GM12878 (cell line): ENCODE results near the gene GRN. TPM values are rescaled to one million over a fixed set of nuclear protein-coding genes. Genes with fewer than 3 reads are reported as not detected.

Experiments
- ATF7 ChIP-seq: fragments of 450-650 bp; IDR thresholded peaks from 2 replicates; pipeline ENCODE4 v1.6.1; 2016; ENCODE audit warnings: low read depth, mild to moderate bottlenecking
- HDGF ChIP-seq: fragments of 450-650 bp; IDR thresholded peaks from 2 replicates; pipeline ENCODE4 v1.6.1; 2016; ENCODE audit warnings: antibody characterized with exemption
- MEF2A ChIP-seq: IDR thresholded peaks from 2 replicates; pipeline ENCODE4 v1.6.1; 2011; ENCODE audit warnings: low read depth, mild to moderate bottlenecking, low read length, moderate library complexity; ENCODE audit not compliant: insufficient read depth
- MXI1 ChIP-seq: fragments of 150-350 bp; IDR thresholded peaks from 2 replicates; pipeline ENCODE4 v1.6.1; 2011; ENCODE audit warnings: low read depth, mild to moderate bottlenecking, inconsistent platforms, low read length, improper control_type of control experiment
- SMAD1 ChIP-seq: fragments of 450-650 bp; IDR thresholded peaks from 2 replicates; pipeline ENCODE4 v1.6.1; 2018; ENCODE audit warnings: mild to moderate bottlenecking, low read depth; ENCODE audit not compliant: partially characterized antibody
- SP1 ChIP-seq: IDR thresholded peaks from one replicate; pipeline ENCODE4 v1.6.1; 2011; ENCODE audit warnings: low read depth, low read length
- SUPT20H ChIP-seq: IDR thresholded peaks from 2 replicates; pipeline ENCODE4 v1.6.1; 2011; ENCODE audit warnings: low read depth, mild to moderate bottlenecking, low read length, moderate library complexity, borderline replicate concordance; ENCODE audit not compliant: control insufficient read depth
- ZNF384 ChIP-seq: IDR thresholded peaks from 2 replicates; pipeline ENCODE4 v1.6.1; 2012; ENCODE audit warnings: low read depth, mild to moderate bottlenecking, low read length, improper control_type of control experiment, borderline replicate concordance
- ZZZ3 ChIP-seq: IDR thresholded peaks from 2 replicates; pipeline ENCODE4 v1.6.1; 2011; ENCODE audit warnings: low read depth; ENCODE audit not compliant: control insufficient read depth, insufficient read length
- polyA plus RNA-seq, 11 experiments: library from polyadenylated mRNA; depleted of rRNA in 4 of 11; unstranded in 6 of 11; stranded (reverse) in 5 of 11; fragments of >200 nt; fragmentation: Nextera tagmentation in 4 of 11; fragmentation: Illumina TruSeq in 1 of 11; extraction: Ambion mirVana in 4 of 11; extraction: Trizol in 1 of 11; gene quantifications; 1 replicate in 1 of 11; 2 replicates in 10 of 11; pipeline versions ENCODE4 v1.2.1 to v1.2.3, GENCODE V29; 2011 to 2016; ENCODE audit warnings: inconsistent platforms in 2 of 11, missing spikeins in 2 of 11, low read depth in 1 of 11
- total RNA-seq, 4 experiments: library from RNA; depleted of rRNA in 3 of 4; stranded (reverse); fragments of >200 nt in 3 of 4; fragmentation: Illumina TruSeq in 1 of 4; extraction: Trizol in 1 of 4; gene quantifications; 2 replicates each; pipeline versions ENCODE4 v1.2.1 to v1.2.3, GENCODE V29; 2013 to 2021
- TF ChIP-seq, protein P1 (sequence below): IDR thresholded peaks from 2 replicates; pipeline ENCODE4 v1.6.1; 2011; ENCODE audit warnings: borderline replicate concordance, low read depth, mild to moderate bottlenecking, moderate library complexity, low read length; ENCODE audit not compliant: insufficient read depth, poor library complexity, severe bottlenecking
- TF ChIP-seq, protein P2 (sequence below): fragments of 150-350 bp; IDR thresholded peaks from 2 replicates; pipeline ENCODE4 v1.6.1; 2014; ENCODE audit warnings: mild to moderate bottlenecking, low read depth, low read length

The GRN gene
- total and polyA plus RNA-seq, 10 of the 15 experiments (the other 5 are each of a cell fraction or from before 2014, with no cell fraction given) = 22.3 to 389 (median 139) TPM

DNA sequence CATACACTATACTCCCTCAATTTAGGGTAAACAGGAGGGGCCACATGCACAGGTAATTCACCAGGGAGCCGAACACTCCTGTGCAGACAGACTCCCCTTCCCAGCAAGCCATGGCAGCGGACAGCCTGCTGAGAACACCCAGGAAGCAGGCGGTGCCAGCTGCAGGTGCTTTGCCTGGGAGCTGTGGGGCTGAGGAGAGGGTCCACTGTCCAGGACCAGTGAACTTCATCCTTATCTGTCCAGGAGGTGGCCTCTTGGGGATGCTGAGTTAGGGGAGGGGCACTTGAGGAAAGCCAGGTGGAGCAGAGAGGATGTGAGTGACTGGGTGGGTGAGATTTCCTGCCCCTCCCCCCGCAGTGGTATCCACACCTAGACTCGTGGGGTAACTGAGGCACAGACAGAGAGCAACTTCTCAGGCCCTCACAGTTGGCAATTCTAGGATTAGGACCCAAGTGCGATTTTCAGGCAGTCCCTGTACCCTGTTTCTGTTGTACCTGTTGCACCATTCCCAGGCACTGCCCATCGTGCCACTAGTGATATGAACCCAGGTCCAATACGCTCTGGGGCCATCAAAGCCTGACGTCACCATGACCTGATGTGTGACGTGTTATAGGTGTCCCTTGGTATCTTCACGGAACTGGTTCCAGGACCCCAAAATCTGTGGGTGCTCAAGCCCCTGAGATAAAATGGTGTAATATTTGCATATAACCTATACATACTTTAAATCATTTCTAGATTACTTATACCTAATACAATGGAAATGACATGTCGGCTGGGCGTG, 1.2 kb downstream of the GRN start (continued):
- TF ChIP-seq, protein P1, sequence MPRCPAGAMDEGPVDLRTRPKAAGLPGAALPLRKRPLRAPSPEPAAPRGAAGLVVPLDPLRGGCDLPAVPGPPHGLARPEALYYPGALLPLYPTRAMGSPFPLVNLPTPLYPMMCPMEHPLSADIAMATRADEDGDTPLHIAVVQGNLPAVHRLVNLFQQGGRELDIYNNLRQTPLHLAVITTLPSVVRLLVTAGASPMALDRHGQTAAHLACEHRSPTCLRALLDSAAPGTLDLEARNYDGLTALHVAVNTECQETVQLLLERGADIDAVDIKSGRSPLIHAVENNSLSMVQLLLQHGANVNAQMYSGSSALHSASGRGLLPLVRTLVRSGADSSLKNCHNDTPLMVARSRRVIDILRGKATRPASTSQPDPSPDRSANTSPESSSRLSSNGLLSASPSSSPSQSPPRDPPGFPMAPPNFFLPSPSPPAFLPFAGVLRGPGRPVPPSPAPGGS = no peak
- TF ChIP-seq SMAD1 (no peak), MXI1 (no peak), MEF2A (no peak), ATF7 (peak; percentile 51), SUPT20H (no peak), SP1 (no peak), ZZZ3 (no peak), ZNF384 (no peak), HDGF (no peak)
- TF ChIP-seq, protein P2, sequence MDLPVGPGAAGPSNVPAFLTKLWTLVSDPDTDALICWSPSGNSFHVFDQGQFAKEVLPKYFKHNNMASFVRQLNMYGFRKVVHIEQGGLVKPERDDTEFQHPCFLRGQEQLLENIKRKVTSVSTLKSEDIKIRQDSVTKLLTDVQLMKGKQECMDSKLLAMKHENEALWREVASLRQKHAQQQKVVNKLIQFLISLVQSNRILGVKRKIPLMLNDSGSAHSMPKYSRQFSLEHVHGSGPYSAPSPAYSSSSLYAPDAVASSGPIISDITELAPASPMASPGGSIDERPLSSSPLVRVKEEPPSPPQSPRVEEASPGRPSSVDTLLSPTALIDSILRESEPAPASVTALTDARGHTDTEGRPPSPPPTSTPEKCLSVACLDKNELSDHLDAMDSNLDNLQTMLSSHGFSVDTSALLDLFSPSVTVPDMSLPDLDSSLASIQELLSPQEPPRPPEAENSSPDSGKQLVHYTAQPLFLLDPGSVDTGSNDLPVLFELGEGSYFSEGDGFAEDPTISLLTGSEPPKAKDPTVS = no peak
